PC-3 (cell line): ENCODE measurements around the gene NCOA1.

Experiments used
- EZH2 ChIP-seq: fragments of 300-600 bp; sonication (generic); IDR thresholded peaks from one replicate; pipeline ENCODE4 v1.6.1; 2017; ENCODE audit warnings: antibody characterized with exemption, mild to moderate bottlenecking, low read length; ENCODE audit not compliant: unreplicated experiment
- EZH2phosphoT487 ChIP-seq: fragments of 300-600 bp; sonication (generic); IDR thresholded peaks from 2 replicates; pipeline ENCODE4 v1.6.1; 2018; ENCODE audit warnings: mild to moderate bottlenecking, antibody characterized with exemption, low read length, borderline replicate concordance
- TF ChIP-seq, protein P1 (sequence below): fragments of 300-600 bp; sonication (generic); conservative IDR thresholded peaks from 2 replicates; pipeline ENCODE4 v1.5.1; 2017; ENCODE audit warnings: antibody characterized with exemption, low read depth, mild to moderate bottlenecking, low read length

DNA sequence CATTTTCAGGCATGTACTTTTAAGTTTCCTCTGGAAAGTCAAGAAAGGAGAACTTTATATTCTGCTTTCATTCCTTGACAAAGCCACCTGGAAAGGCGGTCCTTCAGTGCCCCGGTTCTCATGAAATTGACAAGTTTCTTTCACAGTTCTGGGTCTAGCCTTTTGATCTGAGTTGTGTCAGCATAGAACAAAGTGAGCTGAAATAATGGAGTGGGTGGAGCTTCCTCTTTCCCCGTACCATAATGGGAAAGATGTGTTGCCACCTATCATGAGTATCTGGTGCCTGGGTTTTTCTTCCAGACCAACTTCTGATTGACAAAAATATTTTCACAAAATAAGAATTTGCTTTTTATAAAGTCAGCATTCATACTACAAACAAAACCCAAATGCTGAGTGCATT lies 252.9 kb downstream of the NCOA1 start:
- TF ChIP-seq, protein P1, sequence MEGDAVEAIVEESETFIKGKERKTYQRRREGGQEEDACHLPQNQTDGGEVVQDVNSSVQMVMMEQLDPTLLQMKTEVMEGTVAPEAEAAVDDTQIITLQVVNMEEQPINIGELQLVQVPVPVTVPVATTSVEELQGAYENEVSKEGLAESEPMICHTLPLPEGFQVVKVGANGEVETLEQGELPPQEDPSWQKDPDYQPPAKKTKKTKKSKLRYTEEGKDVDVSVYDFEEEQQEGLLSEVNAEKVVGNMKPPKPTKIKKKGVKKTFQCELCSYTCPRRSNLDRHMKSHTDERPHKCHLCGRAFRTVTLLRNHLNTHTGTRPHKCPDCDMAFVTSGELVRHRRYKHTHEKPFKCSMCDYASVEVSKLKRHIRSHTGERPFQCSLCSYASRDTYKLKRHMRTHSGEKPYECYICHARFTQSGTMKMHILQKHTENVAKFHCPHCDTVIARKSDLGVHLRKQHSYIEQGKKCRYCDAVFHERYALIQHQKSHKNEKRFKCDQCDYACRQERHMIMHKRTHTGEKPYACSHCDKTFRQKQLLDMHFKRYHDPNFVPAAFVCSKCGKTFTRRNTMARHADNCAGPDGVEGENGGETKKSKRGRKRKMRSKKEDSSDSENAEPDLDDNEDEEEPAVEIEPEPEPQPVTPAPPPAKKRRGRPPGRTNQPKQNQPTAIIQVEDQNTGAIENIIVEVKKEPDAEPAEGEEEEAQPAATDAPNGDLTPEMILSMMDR: no peak
- no peak for TF ChIP-seq EZH2phosphoT487
- no peak for TF ChIP-seq EZH2
